ENCODE measurements around the gene PCK1. TPM values are rescaled to one million over a fixed set of nuclear protein-coding genes. Genes with fewer than 3 reads are reported as not detected.

The PCK1 gene
- total RNA-seq, 6 experiments from 2014 or later: not detected

- TF ChIP-seq, protein P1, sequence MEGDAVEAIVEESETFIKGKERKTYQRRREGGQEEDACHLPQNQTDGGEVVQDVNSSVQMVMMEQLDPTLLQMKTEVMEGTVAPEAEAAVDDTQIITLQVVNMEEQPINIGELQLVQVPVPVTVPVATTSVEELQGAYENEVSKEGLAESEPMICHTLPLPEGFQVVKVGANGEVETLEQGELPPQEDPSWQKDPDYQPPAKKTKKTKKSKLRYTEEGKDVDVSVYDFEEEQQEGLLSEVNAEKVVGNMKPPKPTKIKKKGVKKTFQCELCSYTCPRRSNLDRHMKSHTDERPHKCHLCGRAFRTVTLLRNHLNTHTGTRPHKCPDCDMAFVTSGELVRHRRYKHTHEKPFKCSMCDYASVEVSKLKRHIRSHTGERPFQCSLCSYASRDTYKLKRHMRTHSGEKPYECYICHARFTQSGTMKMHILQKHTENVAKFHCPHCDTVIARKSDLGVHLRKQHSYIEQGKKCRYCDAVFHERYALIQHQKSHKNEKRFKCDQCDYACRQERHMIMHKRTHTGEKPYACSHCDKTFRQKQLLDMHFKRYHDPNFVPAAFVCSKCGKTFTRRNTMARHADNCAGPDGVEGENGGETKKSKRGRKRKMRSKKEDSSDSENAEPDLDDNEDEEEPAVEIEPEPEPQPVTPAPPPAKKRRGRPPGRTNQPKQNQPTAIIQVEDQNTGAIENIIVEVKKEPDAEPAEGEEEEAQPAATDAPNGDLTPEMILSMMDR (IDR thresholded peaks at IDR 0.05): no peak
- Mint-ChIP-seq H3K4me3 (no peak overlapping the region), H3K27me3 (ENCODE audit: insufficient read depth) (peaks cover 35% of the 10 kb centered on the region), H3K9me3 (no peaks in the 10 kb centered on the region), H3K36me3 (ENCODE audit: low read depth) (no peaks in the 10 kb centered on the region), H3K27ac (no peak overlapping the region), H3K4me1 (ENCODE audit: low read depth) (no peaks in the 10 kb centered on the region)
- DNase-seq: no peak
Measured at GRCh38 chr20:57605045-57605444, 44.1 kb downstream of the PCK1 start.

DNA sequence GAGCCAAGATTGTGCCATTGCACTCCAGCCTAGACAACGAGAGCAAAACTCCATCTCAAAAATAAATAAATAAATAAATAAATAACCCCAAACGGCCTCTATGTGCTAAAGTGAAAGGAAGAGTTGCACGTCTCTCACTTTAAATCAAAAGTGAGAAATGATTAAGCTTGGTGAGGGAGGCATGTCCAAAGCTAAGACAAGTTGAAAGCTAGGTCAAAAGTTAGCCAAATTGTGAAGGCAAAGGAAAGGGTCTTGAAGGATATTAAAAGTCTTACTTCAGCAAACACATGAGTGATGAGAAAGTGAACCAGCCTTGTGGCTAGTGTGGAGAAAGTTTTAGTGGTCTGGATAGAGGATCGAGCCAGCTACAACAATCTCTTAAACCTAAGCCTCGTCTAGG lies 45.0 kb downstream of the PCK1 start:
- no peak overlapping the region for H3K27ac Mint-ChIP-seq
- DNase-seq: no peak
- H3K36me3 Mint-ChIP-seq (ENCODE audit: low read depth): no peaks in the 10 kb centered on the region
- H3K9me3 Mint-ChIP-seq: no peaks in the 10 kb centered on the region
- TF ChIP-seq, protein P1 (IDR thresholded peaks at IDR 0.05): no peak
- no peaks in the 10 kb centered on the region for H3K4me1 Mint-ChIP-seq (ENCODE audit: low read depth)
- no peak overlapping the region for H3K4me3 Mint-ChIP-seq
- peaks cover 38% of the 10 kb centered on the region for H3K27me3 Mint-ChIP-seq (ENCODE audit: insufficient read depth)

DNA sequence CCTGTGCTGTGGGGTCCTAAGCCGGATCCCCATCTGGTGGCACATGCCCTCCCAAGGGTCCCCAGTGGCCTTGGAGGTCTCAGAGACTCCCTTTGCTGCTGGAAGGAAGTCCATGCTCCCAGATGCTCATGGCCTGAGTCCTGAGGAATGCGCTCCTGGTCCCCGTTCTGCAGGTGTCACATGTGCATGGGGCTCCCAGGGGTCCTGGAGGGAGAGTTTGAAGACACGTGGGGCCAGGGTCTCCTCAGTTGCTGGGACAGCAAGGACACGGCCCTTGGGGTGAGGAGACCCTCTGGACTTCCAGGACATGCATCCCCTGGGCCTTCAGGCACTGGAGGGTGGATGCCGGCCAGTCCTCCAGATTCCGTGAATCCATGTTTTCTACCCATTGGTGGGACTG lies 47.6 kb downstream of the PCK1 start:
- TF ChIP-seq, protein P1 (IDR thresholded peaks at IDR 0.05): no peak
- H3K9me3 Mint-ChIP-seq: no peaks in the 10 kb centered on the region
- H3K36me3 Mint-ChIP-seq (ENCODE audit: low read depth): no peaks in the 10 kb centered on the region
- no peak for DNase-seq
- no peak overlapping the region for H3K27ac Mint-ChIP-seq
- H3K4me3 Mint-ChIP-seq: no peak overlapping the region
- no peaks in the 10 kb centered on the region for H3K4me1 Mint-ChIP-seq (ENCODE audit: low read depth)
- peaks cover 34% of the 10 kb centered on the region for H3K27me3 Mint-ChIP-seq (ENCODE audit: insufficient read depth)

- no peak overlapping the region for H3K27ac Mint-ChIP-seq
- no peak overlapping the region for H3K4me3 Mint-ChIP-seq
- no peaks in the 10 kb centered on the region for H3K36me3 Mint-ChIP-seq (ENCODE audit: low read depth)
- DNase-seq: no peak
- no peaks in the 10 kb centered on the region for H3K4me1 Mint-ChIP-seq (ENCODE audit: low read depth)
- TF ChIP-seq, protein P1 (IDR thresholded peaks at IDR 0.05): no peak
- no peaks in the 10 kb centered on the region for H3K9me3 Mint-ChIP-seq
- peaks cover 32% of the 10 kb centered on the region for H3K27me3 Mint-ChIP-seq (ENCODE audit: insufficient read depth)
Measured at GRCh38 chr20:57609086-57609841, 48.4 kb downstream of the PCK1 start.

- no peak overlapping the region for H3K4me3 Mint-ChIP-seq
- H3K27me3 Mint-ChIP-seq (ENCODE audit: insufficient read depth): peaks cover 31% of the 10 kb centered on the region
- H3K4me1 Mint-ChIP-seq (ENCODE audit: low read depth): no peaks in the 10 kb centered on the region
- H3K27ac Mint-ChIP-seq: no peak overlapping the region
- H3K36me3 Mint-ChIP-seq (ENCODE audit: low read depth): no peaks in the 10 kb centered on the region
- DNase-seq: no peak
- TF ChIP-seq, protein P1 (IDR thresholded peaks at IDR 0.05): 0 out of 2 replicates have a peak, but pooled peaks have one; percentile 27
- H3K9me3 Mint-ChIP-seq: no peaks in the 10 kb centered on the region
Measured at GRCh38 chr20:57609842-57610167, 48.9 kb downstream of the PCK1 start.

All from HFFc6 (cell line).